ENCODE measurements around the gene NUP43. TPM values are rescaled to one million over a fixed set of nuclear protein-coding genes. Genes with fewer than 3 reads are reported as not detected.

Gene NUP43
- total RNA-seq, 1 donor from 2014 or later, result 23.9 TPM

- Histone ChIP-seq H3K36me3 (peaks cover 42% of the 10 kb centered on the region), H3K27ac (no peak overlapping the region), H3K27me3 (no peaks in the 10 kb centered on the region), H3K9me3 (no peaks in the 10 kb centered on the region), H3K4me1 (no peaks in the 10 kb centered on the region), H3K4me3 (no peak overlapping the region)
- ATAC-seq, result peak; percentile 96
- TF ChIP-seq CTCF (IDR thresholded peaks at IDR 0.05), result peak; percentile 72
- intact Hi-C loops (cut with DNase I), result no loop called here
- no peak for DNase-seq
Measured at GRCh38 chr6:149723771-149724417, 22.4 kb downstream of the NUP43 start.

GRCh38 chr6:149723262-149723661 is 23.1 kb downstream of the NUP43 start:
- TF ChIP-seq CTCF (IDR thresholded peaks at IDR 0.05), result no peak
- H3K4me3 ChIP-seq, result no peak overlapping the region
- no peaks in the 10 kb centered on the region for H3K27me3 ChIP-seq
- no peak for ATAC-seq
- no peaks in the 10 kb centered on the region for H3K9me3 ChIP-seq
- DNase-seq, result no peak
- no peak overlapping the region for H3K27ac ChIP-seq
- no peaks in the 10 kb centered on the region for H3K4me1 ChIP-seq
- intact Hi-C loops (cut with DNase I), result no loop called here
- peaks cover 37% of the 10 kb centered on the region for H3K36me3 ChIP-seq

- Histone ChIP-seq H3K4me3 (no peak overlapping the region), H3K4me1 (peaks cover 20% of the 10 kb centered on the region), H3K27me3 (no peaks in the 10 kb centered on the region), H3K9me3 (no peaks in the 10 kb centered on the region), H3K36me3 (no peaks in the 10 kb centered on the region), H3K27ac (no peak overlapping the region)
- intact Hi-C loops (cut with DNase I), result no loop called here
- ATAC-seq (no peak), DNase-seq (no peak)
- no peak for TF ChIP-seq CTCF (IDR thresholded peaks at IDR 0.05)
Measured at GRCh38 chr6:149719531-149719930, 26.8 kb downstream of the NUP43 start.

GRCh38 chr6:149717588-149718458 is 28.5 kb downstream of the NUP43 start, which contains the start of gene LATS1:
Gene LATS1, minus strand, starts transcription at chr6:149718101. Its CDS starts 15,975 bp downstream, at chr6:149702126.
- H3K27ac ChIP-seq, result peak within 1 kb of the TSS; percentile 100
- no peaks in the 10 kb centered on the region for H3K27me3 ChIP-seq
- H3K4me1 ChIP-seq, result peaks cover 20% of the 10 kb centered on the region
- DNase-seq, result peak; percentile 97
- ATAC-seq, result peak; percentile 96
- H3K4me3 ChIP-seq, result peak within 1 kb of the TSS; percentile 98
- H3K36me3 ChIP-seq, result no peaks in the 10 kb centered on the region
- intact Hi-C loops (cut with DNase I), result no loop called here
- no peaks in the 10 kb centered on the region for H3K9me3 ChIP-seq
- no peak for TF ChIP-seq CTCF (IDR thresholded peaks at IDR 0.05)

GRCh38 chr6:149717255-149717587 is 29.1 kb downstream of the NUP43 start:
- intact Hi-C loops (cut with DNase I), result no loop called here
- no peak for TF ChIP-seq CTCF (IDR thresholded peaks at IDR 0.05)
- Histone ChIP-seq H3K36me3 (no peaks in the 10 kb centered on the region), H3K27ac (peak overlapping the region; percentile 100), H3K4me3 (peak overlapping the region; percentile 98), H3K9me3 (no peaks in the 10 kb centered on the region), H3K27me3 (no peaks in the 10 kb centered on the region), H3K4me1 (peaks cover 20% of the 10 kb centered on the region)
- DNase-seq, result no peak
- no peak for ATAC-seq
